D721Med (cell line): ENCODE data around the gene IFNL1.
"Not testable (repeated sequence)": the region's sequence is repeated elsewhere in the genome, so short reads cannot be mapped to it uniquely, and the experiment has no call there.

Experiments used
- DNase-seq: peaks from one replicate; pipeline ENCODE4 v3.0.0; 2011; ENCODE audit warnings: low spot score; ENCODE audit not compliant: insufficient read length
- FAIRE-seq: peaks from 2 replicates; lab custom pipeline; 2011; peaks lifted over from hg19 to GRCh38; lab: Jason Lieb, UNC
- CTCF ChIP-seq: IDR thresholded peaks from 2 replicates; pipeline ENCODE4 v1.5.1; 2012; ENCODE audit warnings: mild to moderate bottlenecking, control low read depth; ENCODE audit not compliant: insufficient read depth; ENCODE audit errors: missing control alignments

The IFNL1 gene

GRCh38 chr19:39304701-39305571, 8.7 kb downstream of the IFNL1 start:
- FAIRE-seq = no peak
- no peak for TF ChIP-seq CTCF
- DNase-seq = no peak

GRCh38 chr19:39306075-39306474, 9.9 kb downstream of the IFNL1 start:
- TF ChIP-seq CTCF = no peak
- FAIRE-seq = no peak
- no peak for DNase-seq

- no peak for TF ChIP-seq CTCF
- DNase-seq (no peak), FAIRE-seq (no peak)
Measured at GRCh38 chr19:39307046-39307821, 11.0 kb downstream of the IFNL1 start.

- DNase-seq = no peak
- no peak for FAIRE-seq
- no peak for TF ChIP-seq CTCF
Measured at GRCh38 chr19:39307822-39308530, 11.8 kb downstream of the IFNL1 start.

- no peak for TF ChIP-seq CTCF
- DNase-seq (no peak), FAIRE-seq (no peak)
Measured at GRCh38 chr19:39308531-39309304, 12.5 kb downstream of the IFNL1 start.

GRCh38 chr19:39309305-39309670, 13.1 kb downstream of the IFNL1 start:
- not testable (repeated sequence) for FAIRE-seq, DNase-seq
